Stromal cell of bone marrow (primary cell): ENCODE results near the gene SPTBN4.
"Not testable (repeated sequence)": the region's sequence is repeated elsewhere in the genome, so short reads cannot be mapped to it uniquely, and the experiment has no call there.

ENCODE experiments used
- DNase-seq: peaks from one replicate; pipeline ENCODE4 v3.0.0-alpha.2; 2012; ENCODE audit warnings: low read depth

SPTBN4 gene

GRCh38 chr19:40530091-40530901, 63.5 kb downstream of the SPTBN4 start:
- no peak for DNase-seq

- DNase-seq: no peak
Observed at GRCh38 chr19:40533508-40533907, 66.7 kb downstream of the SPTBN4 start.

DNA sequence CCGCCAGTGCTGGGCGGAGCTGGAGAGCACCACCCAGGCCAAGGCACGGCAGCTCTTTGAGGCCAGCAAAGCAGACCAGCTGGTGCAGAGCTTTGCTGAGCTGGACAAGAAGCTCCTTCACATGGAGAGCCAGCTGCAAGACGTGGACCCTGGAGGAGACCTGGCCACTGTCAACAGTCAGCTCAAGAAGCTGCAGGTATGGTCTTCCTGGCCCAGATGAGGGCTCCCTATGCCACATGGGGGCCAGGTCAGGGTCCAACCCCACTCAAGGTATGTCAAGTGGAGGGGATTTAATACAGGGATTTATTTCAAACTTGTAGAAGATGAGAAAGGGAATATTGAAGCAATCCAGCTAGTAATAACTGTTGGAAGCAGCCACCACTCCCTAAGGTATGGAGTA, 67.3 kb downstream of the SPTBN4 start:
- DNase-seq: no peak

- no peak for DNase-seq
Observed at GRCh38 chr19:40539070-40539469, 72.3 kb downstream of the SPTBN4 start.

DNA sequence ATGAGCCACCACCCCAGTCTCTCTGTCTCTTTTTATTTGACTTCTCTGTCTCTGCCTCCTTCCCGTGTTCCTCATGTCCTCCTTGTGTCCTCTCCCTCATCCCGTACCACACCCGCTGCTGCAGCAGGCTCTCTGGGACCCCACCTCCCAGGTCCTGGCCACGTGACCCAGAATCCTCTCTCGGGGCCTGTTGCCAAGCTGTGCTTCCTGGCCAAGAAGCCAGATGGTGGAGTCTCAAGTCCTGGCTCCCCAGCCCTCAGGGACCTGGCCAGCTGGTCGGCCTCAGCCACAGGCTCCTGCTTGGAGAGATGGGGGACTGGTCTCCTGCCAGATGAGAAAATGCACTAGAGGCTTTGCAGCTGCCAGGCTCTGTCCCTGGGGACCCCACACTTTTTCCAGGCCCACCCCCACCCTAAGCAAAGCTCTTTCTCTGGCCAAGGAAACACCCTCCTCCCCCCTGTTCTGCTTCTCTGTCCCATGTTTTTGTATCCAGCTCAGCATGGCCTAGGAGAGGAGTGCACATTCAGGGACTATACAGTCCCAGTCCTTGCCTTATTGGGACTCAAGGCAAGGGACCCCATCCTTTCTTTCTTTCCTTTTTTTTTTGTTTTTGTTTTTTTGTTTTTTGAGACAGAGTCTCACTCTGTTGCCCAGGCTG, 75.5 kb downstream of the SPTBN4 start:
- no peak for DNase-seq

DNA sequence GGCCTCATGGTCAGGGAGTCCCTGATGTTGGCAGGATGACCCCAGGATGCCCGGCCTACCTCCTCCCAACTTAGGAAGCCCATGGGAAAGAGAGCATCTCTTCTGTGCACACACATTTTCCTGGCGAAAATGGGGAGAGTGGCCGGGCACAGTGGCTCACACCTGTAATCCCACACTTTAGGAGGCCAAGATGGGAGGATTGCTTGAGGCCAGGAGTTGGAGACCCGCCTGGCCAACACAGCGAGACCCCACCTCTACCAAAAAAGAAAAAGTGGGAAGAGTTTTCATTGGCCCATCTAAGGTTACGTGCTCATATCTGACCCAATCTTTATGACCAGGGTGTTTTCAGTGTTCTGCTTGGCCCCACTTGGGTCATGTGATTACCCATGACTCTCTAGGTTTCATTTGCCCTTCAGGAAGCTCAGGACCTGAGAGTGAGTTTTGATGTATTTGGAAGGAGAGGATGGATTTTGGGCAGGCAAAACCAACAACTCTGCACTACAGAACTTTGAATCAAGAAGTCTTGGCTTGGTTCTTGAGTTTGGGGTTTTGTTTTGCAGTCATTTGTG, 76.3 kb downstream of the SPTBN4 start:
- no peak for DNase-seq

GRCh38 chr19:40546153-40546841, 79.5 kb downstream of the SPTBN4 start:
- DNase-seq: not testable (repeated sequence)

- DNase-seq: not testable (repeated sequence)
Observed at GRCh38 chr19:40547190-40547589, 80.4 kb downstream of the SPTBN4 start.

DNA sequence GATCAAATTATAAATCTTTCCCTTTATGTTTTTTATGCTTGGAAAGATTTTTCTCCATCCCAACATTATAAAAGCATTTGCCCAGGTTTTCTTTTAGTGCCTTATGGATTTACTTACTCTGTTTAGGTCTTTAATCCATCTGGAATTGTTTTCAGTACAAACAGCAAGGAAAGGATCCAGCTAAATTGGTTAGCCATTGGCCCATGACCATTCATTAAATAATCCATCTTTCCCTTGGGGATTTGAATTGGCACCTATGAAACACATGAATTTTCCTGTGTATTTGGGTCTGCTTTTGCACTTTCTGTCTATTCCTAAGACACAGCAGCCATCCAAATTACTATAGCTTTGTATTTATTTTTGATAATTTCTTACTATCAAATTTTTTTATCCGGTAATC, 81.0 kb downstream of the SPTBN4 start:
- no peak for DNase-seq

DNA sequence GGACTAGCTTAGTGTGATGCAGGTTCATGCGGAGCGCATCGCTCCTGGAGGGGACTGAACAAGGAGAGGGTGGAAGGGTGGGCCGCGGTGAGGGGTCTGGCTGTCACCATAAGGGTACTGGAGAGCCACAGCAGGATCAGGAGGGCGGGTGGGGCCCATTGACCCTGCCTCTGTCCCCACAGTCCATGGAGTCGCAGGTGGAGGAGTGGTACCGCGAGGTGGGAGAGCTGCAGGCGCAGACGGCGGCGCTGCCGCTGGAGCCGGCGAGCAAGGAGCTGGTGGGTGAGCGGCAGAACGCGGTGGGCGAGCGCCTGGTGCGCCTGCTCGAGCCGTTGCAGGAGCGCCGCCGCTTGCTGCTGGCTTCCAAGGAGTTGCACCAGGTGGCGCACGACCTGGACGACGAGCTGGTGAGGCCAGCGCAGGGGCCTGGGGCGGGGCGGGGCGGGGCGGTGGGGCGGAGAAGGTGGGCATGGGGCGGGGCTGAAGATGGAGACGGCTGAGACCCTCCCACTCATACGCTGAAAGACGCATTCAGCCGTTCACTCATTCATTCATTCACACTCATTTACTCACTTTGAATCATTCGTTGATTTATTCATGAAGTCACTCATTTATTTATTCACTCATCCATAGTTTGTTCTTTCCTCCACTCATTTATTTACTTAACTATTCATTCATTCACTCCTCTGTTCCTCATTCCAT, 82.4 kb downstream of the SPTBN4 start:
- DNase-seq: no peak

GRCh38 chr19:40550951-40551350, 84.2 kb downstream of the SPTBN4 start:
- DNase-seq: no peak

DNA sequence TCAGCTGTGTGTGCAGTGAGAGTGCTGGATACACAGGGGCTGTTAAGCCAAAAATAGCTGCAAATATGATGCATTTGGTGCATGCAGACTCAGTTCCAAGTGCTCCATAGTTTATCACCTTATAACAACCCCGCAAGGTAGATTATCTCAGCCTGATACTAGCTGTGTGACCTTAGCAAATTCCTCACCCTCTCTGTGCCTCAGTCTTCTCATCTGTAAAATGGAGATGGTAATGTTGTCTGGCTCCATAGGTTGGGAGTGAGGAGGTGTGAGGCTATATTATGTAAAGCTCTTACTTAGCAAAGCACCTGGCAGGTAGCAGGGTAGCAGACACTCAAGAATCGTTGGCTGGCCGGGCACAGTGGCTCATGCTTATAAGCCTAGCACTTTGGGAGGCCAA, 86.0 kb downstream of the SPTBN4 start:
- DNase-seq: no peak

GRCh38 chr19:40553885-40554857, 87.4 kb downstream of the SPTBN4 start:
- DNase-seq: no peak

GRCh38 chr19:40555978-40556689, 89.3 kb downstream of the SPTBN4 start:
- DNase-seq: no peak

DNA sequence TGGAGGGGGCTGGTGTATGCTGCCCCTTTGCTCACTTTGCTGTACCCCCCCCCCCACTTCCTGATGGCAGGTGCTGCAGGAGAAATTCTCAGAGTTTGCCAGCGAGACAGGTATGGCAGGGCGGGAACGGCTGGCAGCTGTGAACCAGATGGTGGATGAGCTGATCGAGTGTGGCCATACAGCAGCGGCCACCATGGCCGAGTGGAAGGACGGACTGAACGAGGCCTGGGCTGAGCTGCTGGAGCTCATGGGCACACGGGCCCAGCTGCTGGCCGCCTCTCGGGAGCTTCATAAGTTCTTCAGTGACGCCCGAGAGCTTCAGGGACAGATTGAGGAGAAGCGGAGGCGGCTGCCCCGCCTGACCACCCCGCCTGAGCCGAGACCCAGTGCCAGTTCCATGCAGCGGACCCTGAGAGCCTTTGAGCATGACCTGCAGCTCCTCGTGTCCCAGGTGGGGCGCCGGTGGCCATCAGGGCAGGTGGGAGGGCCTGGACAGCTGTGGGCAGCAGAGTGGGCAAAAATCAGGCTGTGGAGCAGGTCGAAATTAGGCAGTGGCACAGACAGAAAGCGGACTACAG, 90.2 kb downstream of the SPTBN4 start:
- DNase-seq: no peak

- no peak for DNase-seq
Observed at GRCh38 chr19:40559394-40559793, 92.6 kb downstream of the SPTBN4 start.

DNA sequence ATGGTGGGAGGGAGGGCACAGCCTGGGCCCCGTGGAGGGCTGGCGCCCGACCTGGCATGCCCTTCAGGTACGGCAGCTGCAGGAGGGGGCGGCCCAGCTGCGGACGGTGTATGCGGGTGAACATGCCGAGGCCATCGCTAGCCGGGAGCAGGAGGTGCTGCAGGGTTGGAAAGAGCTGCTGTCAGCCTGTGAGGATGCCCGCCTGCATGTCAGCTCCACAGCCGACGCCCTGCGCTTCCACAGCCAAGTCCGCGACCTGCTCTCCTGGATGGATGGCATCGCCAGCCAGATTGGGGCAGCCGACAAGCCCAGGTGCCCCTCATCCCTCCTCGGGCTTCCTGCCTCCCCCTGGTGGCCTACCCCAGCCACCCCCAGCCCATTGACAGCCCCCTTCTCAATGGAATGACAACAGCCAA, 93.3 kb downstream of the SPTBN4 start:
- no peak for DNase-seq

GRCh38 chr19:40561947-40562346, 95.1 kb downstream of the SPTBN4 start:
- DNase-seq: no peak

- DNase-seq: not testable (repeated sequence)
Observed at GRCh38 chr19:40564535-40564934, 97.7 kb downstream of the SPTBN4 start.

DNA sequence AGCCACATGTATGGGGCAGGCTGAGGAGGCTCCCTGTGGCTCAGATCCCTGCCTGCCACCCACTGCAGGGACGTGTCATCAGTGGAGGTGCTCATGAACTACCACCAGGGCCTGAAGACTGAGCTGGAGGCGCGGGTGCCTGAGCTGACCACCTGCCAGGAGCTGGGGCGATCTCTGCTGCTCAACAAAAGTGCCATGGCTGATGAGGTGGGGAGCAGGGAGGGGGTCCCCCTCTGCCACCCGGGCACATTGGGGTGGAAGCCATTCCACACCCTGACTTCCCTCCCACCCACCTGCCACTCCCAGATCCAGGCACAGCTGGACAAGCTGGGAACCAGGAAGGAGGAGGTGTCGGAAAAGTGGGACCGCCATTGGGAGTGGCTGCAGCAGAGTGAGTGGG, 98.6 kb downstream of the SPTBN4 start:
- DNase-seq: no peak
